Cardiac muscle cell (in vitro differentiated cells and primary cell): ENCODE data around the gene CYP1A2. TPM values are rescaled to one million over a fixed set of nuclear protein-coding genes. Genes with fewer than 3 reads are reported as not detected.

Source experiments
- DNase-seq, 2 donors: peaks; one replicate each; pipeline versions ENCODE4 v3.0.0 to v3.0.0-alpha.2; 2010 to 2017; ENCODE audit warnings: low read depth in 1 of 2, low spot score in 1 of 2
- H3K27ac ChIP-seq: fragments of 200-600 bp; sonication (generic); 2 replicates; pipeline ENCODE4 v1.5.1; 2016
- H3K27me3 ChIP-seq: fragments of 200-600 bp; sonication (generic); 2 replicates; pipeline ENCODE4 v1.6.0; 2016; ENCODE audit warnings: control low read depth
- H3K36me3 ChIP-seq: fragments of 200-600 bp; sonication (generic); 2 replicates; pipeline ENCODE4 v1.5.1; 2016; ENCODE audit warnings: control low read depth
- H3K4me1 ChIP-seq: fragments of 200-600 bp; sonication (generic); 2 replicates; pipeline ENCODE4 v1.8.1; 2017; ENCODE audit warnings: low read depth, mild to moderate bottlenecking, mixed run types
- H3K4me3 ChIP-seq: fragments of 200-600 bp; sonication (generic); 2 replicates; pipeline ENCODE4 v1.5.1; 2016; ENCODE audit warnings: mild to moderate bottlenecking
- H3K9me3 ChIP-seq: fragments of 200-600 bp; sonication (generic); 2 replicates; pipeline ENCODE4 v1.5.1; 2017; ENCODE audit warnings: low read depth, mild to moderate bottlenecking, control low read depth
- polyA plus RNA-seq: library from polyadenylated mRNA; unstranded; fragments of >200 nt; fragmentation: Nextera tagmentation; extraction: Ambion mirVana; gene quantifications from 2 replicates; pipeline ENCODE4 v1.2.1, GENCODE V29; 2016
- total RNA-seq: library from RNA; depleted of rRNA; stranded (reverse); fragments of >200 nt; gene quantifications from 2 replicates; pipeline ENCODE4 v1.2.3, GENCODE V29; 2016
- TF ChIP-seq, protein P1 (sequence below): IDR thresholded peaks from 2 replicates; pipeline ENCODE4 v1.5.1; 2012; ENCODE audit warnings: low read depth, mild to moderate bottlenecking, low read length

The CYP1A2 gene
- total and polyA plus RNA-seq, 2 experiments from 2014 or later = not detected

DNA sequence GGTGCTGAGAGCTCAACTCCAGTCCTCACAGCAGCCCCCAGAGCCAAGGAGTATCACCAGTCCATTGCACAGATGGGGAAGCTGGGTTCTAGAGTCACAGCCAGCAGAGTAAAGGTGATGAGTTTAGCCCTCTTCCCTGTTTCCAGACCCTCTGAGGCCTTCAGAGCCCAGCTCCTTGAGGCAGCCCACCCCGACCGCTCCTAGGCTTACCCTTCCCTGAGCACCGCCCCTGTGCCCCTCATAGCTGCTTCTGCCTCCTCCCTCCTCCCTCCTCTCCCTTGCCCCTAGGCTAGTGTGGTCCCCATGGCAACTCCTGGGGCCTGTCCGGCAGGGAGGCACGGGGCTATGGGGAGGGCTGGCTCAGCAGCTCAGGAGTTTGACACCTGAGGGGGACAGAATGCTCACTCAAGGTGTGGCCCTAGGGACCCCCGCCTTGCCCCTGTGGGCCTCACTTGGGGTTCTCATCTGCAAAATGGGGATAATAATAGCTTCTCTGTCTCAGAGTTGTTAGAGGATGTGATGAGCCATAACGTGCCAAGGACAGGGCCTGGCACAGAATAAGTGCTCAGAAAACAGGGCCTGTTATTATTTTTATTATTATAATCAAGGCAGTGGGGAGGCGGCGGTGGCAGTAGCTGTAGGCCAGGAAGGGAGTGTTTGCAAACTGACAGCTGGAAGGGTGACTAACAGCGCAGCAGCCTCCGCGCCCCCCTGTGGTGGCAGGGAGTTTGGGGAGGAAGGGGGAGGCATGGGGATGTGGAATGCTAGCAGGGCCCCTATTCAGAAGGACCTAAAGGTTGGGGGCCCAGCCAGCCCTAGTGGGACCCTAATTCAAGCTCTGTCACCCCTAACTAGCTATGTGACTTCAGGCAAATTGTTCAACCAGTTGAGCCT, 44.7 kb downstream of the CYP1A2 start:
- Histone ChIP-seq H3K27me3 (no peaks in the 10 kb centered on the region), H3K4me3 (no peak overlapping the region), H3K4me1 (peaks cover 18% of the 10 kb centered on the region), H3K27ac (no peak overlapping the region), H3K9me3 (no peaks in the 10 kb centered on the region), H3K36me3 (no peaks in the 10 kb centered on the region)
- peak in 1 of 2 donors; percentile 30 for DNase-seq
- TF ChIP-seq, protein P1, sequence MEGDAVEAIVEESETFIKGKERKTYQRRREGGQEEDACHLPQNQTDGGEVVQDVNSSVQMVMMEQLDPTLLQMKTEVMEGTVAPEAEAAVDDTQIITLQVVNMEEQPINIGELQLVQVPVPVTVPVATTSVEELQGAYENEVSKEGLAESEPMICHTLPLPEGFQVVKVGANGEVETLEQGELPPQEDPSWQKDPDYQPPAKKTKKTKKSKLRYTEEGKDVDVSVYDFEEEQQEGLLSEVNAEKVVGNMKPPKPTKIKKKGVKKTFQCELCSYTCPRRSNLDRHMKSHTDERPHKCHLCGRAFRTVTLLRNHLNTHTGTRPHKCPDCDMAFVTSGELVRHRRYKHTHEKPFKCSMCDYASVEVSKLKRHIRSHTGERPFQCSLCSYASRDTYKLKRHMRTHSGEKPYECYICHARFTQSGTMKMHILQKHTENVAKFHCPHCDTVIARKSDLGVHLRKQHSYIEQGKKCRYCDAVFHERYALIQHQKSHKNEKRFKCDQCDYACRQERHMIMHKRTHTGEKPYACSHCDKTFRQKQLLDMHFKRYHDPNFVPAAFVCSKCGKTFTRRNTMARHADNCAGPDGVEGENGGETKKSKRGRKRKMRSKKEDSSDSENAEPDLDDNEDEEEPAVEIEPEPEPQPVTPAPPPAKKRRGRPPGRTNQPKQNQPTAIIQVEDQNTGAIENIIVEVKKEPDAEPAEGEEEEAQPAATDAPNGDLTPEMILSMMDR = peak; percentile 37

DNA sequence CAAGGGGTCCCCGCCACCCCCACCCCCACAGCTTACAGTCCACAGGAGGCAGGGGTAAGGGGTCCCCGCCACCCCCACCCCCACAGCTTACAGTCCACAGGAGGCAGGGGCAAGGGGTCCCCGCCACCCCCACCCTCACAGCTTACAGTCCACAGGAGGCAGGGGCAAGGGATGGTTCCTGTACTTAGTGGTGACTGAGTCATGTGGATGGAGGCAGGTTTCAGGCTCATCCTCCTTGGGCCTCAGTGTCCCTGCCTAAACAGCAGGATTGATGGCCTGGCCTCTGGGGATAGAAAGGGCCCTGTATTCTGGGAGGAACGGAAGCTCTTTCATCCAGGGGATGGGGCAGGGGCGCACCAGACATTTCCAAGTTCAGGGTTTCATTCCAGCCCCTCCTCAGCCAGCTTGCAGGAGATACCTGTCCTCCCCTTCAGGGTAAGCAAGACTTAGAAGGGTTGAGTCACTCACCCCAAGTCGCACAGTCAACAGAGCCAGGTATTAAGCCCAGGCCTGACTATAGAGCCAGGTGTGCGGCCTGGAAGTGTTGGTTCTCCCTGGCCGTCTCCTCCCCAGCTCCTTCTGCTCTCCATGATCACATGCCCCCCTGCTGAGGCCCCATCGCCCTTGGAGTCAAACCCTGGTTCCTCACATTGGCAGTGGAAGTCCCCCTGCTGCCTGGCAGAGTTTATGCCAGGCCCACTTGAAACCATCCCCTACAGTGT, 45.8 kb downstream of the CYP1A2 start:
- Histone ChIP-seq H3K9me3 (no peaks in the 10 kb centered on the region), H3K27me3 (no peaks in the 10 kb centered on the region)

DNA sequence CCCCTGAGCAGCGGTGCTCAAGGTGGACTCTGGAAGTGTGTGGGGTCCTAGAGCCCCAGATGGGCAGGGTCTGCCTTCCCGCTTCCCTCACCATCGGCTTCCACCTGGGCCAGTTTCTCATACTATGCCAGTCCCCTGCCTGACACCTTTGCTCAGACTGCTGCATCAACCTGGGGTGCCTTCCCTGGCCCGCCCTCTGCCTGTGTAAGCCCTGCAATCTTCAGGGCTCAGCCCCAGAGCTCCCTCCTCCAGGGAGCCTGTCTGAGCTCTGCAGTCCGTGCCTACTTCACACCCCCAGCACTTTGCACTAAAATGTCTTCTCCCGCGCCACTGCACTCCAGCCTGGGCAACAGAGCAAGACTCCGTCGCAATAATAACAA, 46.3 kb downstream of the CYP1A2 start:
- no peak overlapping the region for H3K4me3 ChIP-seq
- peaks cover 5% of the 10 kb centered on the region for H3K36me3 ChIP-seq
- H3K27me3 ChIP-seq = no peaks in the 10 kb centered on the region
- H3K27ac ChIP-seq = no peak overlapping the region
- H3K9me3 ChIP-seq = no peaks in the 10 kb centered on the region
- peaks cover 7% of the 10 kb centered on the region for H3K4me1 ChIP-seq
- no peak for DNase-seq
- TF ChIP-seq, protein P1 = no peak

More for the DNA sequence above, 45.8 kb downstream of the CYP1A2 start:
- Histone ChIP-seq H3K36me3 (peaks cover 2% of the 10 kb centered on the region), H3K4me1 (peaks cover 13% of the 10 kb centered on the region), H3K4me3 (no peak overlapping the region), H3K27ac (no peak overlapping the region)
- TF ChIP-seq, protein P1 = no peak
- DNase-seq = no peak

DNA sequence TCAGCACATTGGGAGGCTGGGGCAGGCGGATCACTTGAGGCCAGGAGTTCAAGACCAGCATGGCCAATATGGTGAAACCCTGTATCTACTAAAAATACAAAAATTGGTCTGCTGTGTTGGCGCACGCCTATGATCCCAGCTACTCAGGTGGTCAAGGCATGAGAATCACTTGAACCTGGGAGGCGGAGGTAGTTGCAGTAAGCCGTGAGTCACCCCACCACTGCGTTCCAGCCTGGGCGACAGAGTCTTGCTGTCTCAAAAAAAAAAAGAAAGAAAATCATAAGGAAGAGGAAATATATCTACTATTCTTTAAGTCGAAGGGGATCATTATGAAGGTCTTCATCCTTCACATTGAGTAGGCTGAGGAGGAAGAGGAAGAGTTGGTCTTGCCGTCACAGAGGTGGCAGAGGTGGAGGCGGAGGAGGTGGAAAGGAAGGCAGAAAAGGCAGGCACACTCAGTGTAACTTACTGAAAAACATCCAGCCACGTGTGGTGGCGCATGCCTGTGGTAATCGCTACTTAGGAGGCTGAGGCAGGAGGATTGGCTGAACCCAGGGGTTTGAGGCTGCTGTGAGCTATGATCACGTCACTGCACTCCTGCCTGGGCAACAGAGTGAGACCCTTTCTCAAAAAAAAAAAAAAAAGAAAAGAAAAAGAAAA, 47.5 kb downstream of the CYP1A2 start:
- no peak overlapping the region for H3K27ac ChIP-seq
- TF ChIP-seq, protein P1 = no peak
- no peaks in the 10 kb centered on the region for H3K27me3 ChIP-seq
- no peak overlapping the region for H3K4me3 ChIP-seq
- H3K9me3 ChIP-seq = no peaks in the 10 kb centered on the region
- no peak for DNase-seq
- peaks cover 9% of the 10 kb centered on the region for H3K36me3 ChIP-seq
- H3K4me1 ChIP-seq = no peaks in the 10 kb centered on the region

DNA sequence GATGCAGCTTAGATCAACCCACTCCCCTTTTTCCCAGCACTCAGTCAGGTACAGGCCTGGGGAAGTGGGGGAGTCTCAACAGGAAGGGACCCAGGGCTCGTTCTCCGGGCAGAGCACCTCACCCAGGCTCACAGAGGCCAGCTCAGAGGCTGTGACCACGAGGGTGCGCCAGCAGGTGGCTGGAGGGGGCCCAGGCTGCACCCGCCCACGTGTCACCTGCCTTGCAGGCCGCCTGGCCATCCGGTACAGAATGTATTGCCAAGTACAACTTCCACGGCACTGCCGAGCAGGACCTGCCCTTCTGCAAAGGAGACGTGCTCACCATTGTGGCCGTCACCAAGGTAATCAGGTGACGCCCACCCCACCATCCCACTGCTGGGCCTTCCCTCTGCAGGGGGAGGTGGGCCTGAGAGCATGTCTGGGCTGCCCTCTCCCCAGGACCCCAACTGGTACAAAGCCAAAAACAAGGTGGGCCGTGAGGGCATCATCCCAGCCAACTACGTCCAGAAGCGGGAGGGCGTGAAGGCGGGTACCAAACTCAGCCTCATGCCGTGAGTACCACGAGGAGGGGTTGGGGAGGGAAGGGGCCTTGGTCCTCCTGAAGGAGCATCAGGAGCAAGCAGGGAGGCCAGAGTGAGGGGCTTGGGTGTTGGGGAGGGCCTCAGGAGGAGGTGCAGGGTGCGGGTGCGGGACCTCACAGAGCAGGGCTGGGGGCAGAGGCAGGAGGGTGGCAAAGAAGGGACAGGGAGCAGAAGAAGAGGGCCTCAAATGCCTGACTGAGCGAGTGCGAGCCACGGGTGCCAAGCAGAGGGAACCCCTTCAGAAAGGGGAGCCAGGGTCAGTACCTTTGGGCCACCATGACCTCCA, 50.0 kb downstream of the CYP1A2 start:
- no peaks in the 10 kb centered on the region for H3K9me3 ChIP-seq
- no peak overlapping the region for H3K4me3 ChIP-seq
- peaks cover 19% of the 10 kb centered on the region for H3K36me3 ChIP-seq
- TF ChIP-seq, protein P1 = no peak
- DNase-seq = no peak
- H3K27ac ChIP-seq = no peak overlapping the region
- no peaks in the 10 kb centered on the region for H3K4me1 ChIP-seq
- no peaks in the 10 kb centered on the region for H3K27me3 ChIP-seq
